AG09309 (cell line): ENCODE data around the gene SLCO3A1.

ENCODE experiments used
- DNase-seq: peaks from one replicate; pipeline ENCODE4 v3.0.0-alpha.2; 2010; ENCODE audit warnings: low read depth
- H3K4me3 ChIP-seq: 2 replicates; pipeline ENCODE4 v1.5.1; 2011; ENCODE audit warnings: mild to moderate bottlenecking, low read depth, low read length, moderate library complexity; ENCODE audit not compliant: control insufficient read depth
- CTCF ChIP-seq: IDR thresholded peaks from 2 replicates; pipeline ENCODE4 v1.5.1; 2011; ENCODE audit warnings: mild to moderate bottlenecking, low read depth, low read length, inconsistent platforms; ENCODE audit not compliant: insufficient read depth, control insufficient read depth; ENCODE audit errors: missing control alignments

SLCO3A1 gene

DNA sequence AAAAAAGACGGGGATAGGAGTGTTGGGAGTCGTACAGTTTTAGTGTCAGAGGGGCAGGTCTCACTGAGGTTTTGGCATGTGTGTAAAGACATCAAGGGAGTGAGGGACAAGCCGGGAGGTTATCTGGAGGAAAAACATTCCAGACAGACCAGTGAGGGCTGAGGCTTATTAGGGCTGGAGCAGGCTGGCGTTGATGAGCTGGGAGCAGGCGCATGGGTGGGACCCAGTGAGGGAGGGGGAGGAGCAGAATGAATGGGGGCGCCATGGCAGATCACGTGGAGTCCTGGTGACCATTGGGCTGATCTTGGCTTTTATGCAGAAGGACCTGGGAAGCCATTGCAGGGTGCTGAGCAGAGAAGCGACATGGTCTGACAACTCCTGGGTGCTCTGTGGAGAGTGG, 180.2 kb downstream of the SLCO3A1 start:
- no peak overlapping the region for H3K4me3 ChIP-seq
- TF ChIP-seq CTCF = no peak
- DNase-seq = no peak

DNA sequence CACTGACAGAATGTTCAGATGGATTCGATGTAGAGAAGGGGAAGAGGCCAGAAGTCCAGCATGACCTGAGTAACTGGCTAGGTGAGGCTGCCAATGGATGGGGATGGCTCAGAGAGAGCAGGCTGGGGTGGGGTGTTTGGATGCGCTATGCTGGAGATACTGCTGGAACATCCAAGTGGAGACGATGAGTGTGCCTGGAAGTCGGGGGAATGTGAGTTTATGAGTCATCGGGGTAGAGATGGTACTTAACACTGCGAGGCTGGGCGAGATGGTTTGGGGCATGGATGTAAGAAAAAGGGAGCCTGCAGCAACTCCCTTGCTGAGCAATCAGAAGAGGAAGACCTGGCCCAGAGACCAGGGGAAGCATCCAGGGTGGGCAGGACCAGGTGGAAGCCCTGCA, 180.7 kb downstream of the SLCO3A1 start:
- H3K4me3 ChIP-seq = no peak overlapping the region
- DNase-seq = no peak
- no peak for TF ChIP-seq CTCF

DNA sequence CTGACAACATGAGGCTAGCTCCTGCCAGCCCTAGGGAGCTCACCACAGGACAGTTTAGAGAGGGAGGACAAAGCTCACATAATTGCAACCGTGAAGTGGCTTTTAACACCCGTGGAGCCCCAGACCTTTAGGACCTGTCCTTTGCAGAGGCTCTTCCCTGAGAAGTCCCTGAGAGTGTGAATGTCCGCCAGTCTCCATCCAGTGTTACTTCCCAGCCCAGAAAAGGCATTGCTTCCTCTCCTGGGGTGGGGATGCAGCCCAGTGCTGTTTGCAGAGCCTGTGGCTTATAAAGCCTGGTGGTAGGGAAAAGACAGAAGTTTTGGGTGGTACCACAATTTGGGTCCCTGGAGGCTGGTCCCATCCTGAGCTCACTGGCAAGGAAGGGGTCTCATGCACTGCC, 182.0 kb downstream of the SLCO3A1 start:
- no peak overlapping the region for H3K4me3 ChIP-seq
- DNase-seq = no peak
- no peak for TF ChIP-seq CTCF

DNA sequence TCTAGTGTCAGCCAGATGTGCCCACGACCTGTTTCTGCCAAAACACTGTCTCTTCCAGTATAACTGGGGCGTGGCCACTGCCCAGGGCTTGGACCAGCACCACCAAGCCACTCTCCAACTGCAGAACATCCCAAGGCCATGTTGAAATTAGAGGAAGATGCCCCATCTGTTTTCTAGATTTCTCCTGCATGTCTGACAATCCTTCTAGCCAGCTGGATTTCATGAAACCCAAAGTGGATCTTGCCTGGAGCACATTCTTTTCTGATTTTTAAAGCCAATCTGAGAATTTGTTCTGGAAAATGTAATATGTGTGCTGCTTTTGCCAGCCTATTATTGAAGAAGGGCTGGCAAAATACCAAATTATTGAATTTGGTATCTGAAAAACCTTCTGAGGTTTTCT, 182.5 kb downstream of the SLCO3A1 start:
- no peak for TF ChIP-seq CTCF
- H3K4me3 ChIP-seq = no peak overlapping the region
- DNase-seq = no peak

DNA sequence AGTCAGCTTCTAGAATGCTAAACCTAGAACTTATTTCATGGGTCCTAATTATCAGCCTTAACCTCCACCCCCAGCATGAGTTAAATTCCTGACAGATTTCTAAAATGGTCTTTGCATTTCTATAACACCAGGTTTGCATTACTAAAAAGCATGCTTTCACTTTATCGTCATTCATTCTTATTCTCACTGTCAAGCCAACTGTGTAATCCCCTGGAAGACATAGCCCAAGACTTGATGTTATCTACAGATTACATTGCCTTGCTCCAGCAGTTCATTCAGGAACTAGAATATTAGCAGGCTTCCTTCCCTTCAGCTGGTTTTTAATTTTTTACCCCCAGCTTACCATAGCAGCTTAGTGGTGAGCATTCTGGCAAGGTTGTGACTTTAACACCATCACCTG, 184.0 kb downstream of the SLCO3A1 start:
- TF ChIP-seq CTCF = no peak
- no peak for DNase-seq
- H3K4me3 ChIP-seq = no peak overlapping the region

GRCh38 chr15:92040350-92040749, 186.8 kb downstream of the SLCO3A1 start:
- DNase-seq = no peak
- no peak for TF ChIP-seq CTCF
- no peak overlapping the region for H3K4me3 ChIP-seq

GRCh38 chr15:92041371-92041770, 187.9 kb downstream of the SLCO3A1 start:
- H3K4me3 ChIP-seq = no peak overlapping the region
- TF ChIP-seq CTCF = no peak
- DNase-seq = no peak
